ENCODE data around the gene GFI1.

Gene GFI1

DNA sequence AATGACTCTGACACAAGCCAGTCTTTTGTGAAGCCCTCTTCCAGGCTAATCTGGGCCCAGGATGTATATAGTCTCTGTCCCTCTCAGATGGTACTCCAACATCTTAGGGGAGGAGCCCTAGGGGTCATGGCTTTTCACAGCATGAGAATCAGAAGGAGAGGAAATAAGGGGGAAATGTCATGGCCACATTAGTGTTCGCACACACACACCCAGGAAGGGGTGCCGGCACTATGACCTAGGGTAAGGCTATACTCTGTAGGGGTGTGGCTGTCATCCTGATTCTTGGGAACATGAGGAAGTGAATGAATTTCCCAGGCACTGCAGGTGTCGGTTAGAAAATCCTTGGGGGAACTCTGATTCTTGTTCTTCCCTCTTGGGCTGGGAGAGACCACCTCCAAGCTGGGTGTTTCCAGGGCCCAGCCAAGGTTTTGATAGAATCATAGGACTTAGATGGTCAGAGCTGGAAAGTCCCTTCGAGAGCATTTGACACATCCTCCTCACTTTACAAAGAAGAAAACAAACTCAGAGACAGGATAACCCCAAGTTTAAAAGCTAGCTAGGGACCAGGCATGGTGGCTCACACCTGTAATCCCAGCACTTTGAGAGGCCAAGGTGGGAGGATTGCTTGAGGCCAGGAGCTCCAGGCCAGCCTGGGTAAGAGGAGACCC is 22.0 kb downstream of the GFI1 start:
- H3K27me3 Mint-ChIP-seq (ENCODE audit: low read depth), result no peaks in the 10 kb centered on the region
- peaks cover 3% of the 10 kb centered on the region for H3K9me3 Mint-ChIP-seq
- peaks cover 22% of the 10 kb centered on the region for H3K36me3 Mint-ChIP-seq (ENCODE audit: low read depth)
- H3K4me1 Mint-ChIP-seq (ENCODE audit: low read depth), result peaks cover 66% of the 10 kb centered on the region
- peak overlapping the region; percentile 57 for H3K4me3 Mint-ChIP-seq
- peak overlapping the region; percentile 92 for H3K27ac Mint-ChIP-seq

DNA sequence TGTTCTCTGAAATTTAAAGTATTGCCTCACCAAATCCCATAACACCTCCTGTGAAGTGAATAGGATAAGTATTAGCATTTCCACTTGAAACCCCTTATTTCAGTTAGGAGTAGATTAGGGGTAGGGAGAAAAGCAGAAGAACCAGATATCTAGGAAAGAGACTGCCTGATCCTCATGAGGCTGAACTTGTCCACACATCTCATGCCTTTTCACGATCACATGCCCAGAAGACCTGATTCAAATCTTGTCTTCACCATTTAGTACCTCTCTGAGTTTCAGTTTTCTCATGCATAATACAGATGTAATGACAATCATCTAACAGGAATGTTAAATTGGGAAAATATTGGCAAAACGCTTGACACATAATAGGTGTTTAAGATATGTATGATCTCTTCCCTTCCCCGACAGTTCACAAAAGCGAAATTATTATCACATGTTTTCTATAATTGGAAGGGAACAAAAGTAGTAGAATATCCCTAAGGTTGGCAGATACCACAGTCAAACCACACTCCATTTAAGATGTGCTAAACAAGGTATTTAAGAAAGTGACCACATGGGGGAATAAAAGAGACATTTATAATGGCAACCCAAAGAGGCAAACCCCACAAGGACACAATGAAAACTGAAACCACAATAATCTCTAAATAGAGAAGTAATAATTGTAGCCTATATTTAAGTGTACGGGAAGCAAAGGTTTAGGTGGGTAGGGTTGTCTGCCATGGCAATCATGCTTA is 25.2 kb downstream of the GFI1 start:
- no peak overlapping the region for H3K4me3 Mint-ChIP-seq
- H3K9me3 Mint-ChIP-seq, result peaks cover 3% of the 10 kb centered on the region
- H3K36me3 Mint-ChIP-seq (ENCODE audit: low read depth), result peaks cover 15% of the 10 kb centered on the region
- no peaks in the 10 kb centered on the region for H3K27me3 Mint-ChIP-seq (ENCODE audit: low read depth)
- H3K27ac Mint-ChIP-seq, result no peak overlapping the region
- peaks cover 54% of the 10 kb centered on the region for H3K4me1 Mint-ChIP-seq (ENCODE audit: low read depth)

DNA sequence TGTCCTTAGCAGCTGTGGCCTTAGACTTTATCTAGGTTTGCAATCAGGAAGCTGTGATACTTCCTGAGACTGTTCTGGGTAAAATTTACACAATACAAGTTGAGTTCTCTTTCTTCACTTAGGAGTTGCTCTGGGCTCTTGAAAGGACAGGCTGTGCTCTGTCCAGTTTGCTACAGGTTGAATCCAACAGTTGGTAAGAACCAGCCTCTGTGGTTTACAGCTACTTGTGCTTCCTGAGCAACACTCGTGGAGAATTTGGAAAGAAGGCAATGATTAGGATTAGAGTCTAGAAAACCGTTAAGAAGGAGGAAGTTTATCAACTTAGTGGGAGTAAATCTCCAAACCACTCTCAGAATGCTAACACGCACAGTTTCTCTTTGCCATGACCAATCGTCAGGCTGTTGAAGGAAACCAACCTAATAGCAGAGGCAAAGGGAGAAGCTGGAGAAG is 26.8 kb downstream of the GFI1 start:
- H3K4me3 Mint-ChIP-seq, result peak overlapping the region; percentile 66
- H3K27ac Mint-ChIP-seq, result peak overlapping the region; percentile 83
- H3K9me3 Mint-ChIP-seq, result peaks cover under 1% of the 10 kb centered on the region
- no peaks in the 10 kb centered on the region for H3K27me3 Mint-ChIP-seq (ENCODE audit: low read depth)
- H3K36me3 Mint-ChIP-seq (ENCODE audit: low read depth), result peaks cover 6% of the 10 kb centered on the region
- peaks cover 43% of the 10 kb centered on the region for H3K4me1 Mint-ChIP-seq (ENCODE audit: low read depth)

DNA sequence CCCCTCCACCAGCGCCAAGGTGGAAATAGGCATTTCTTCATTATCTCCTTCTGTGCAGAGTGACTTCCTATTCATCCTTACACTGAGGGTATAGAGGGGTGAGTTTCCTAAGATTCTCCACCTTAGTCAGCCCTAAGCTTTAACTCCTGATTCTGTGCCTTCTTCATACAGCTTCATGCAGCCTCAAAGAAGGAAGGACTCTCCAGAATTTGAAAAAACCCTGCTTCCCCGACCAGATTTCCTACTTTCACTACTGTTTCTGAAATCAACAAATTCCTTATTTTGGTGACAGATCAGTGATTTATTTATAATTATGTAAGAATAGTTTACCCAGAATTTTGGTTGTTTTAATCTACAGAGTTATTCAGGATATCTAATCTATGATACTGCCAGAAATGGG is 28.6 kb downstream of the GFI1 start:
- Mint-ChIP-seq H3K27ac (no peak overlapping the region), H3K4me3 (no peak overlapping the region), H3K9me3 (no peaks in the 10 kb centered on the region), H3K36me3 (ENCODE audit: low read depth) (no peaks in the 10 kb centered on the region), H3K27me3 (ENCODE audit: low read depth) (no peaks in the 10 kb centered on the region), H3K4me1 (ENCODE audit: low read depth) (peaks cover 28% of the 10 kb centered on the region)

DNA sequence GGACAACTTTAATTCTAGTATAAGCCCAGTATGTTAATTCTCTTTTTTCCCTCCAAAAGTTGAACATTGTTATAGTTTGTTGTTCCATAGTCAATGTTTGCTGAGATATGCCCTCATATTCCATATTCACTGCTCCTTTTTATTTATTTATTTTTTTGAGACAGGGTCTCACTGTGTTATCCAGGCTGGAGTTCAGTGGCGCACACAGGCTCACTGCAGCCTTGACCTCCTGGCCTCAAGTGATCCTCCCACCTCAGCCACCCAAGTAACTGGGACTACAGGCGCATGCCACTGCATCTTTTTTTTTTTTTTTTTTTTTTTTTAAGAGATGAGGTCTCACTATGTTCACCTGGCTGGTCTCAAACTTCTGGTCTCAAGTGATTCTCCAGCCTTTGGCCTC is 38.7 kb downstream of the GFI1 start:
- H3K27me3 Mint-ChIP-seq (ENCODE audit: low read depth), result peaks cover 12% of the 10 kb centered on the region
- H3K9me3 Mint-ChIP-seq, result no peaks in the 10 kb centered on the region
- no peaks in the 10 kb centered on the region for H3K36me3 Mint-ChIP-seq (ENCODE audit: low read depth)
- peaks cover 19% of the 10 kb centered on the region for H3K4me1 Mint-ChIP-seq (ENCODE audit: low read depth)
- H3K4me3 Mint-ChIP-seq, result no peak overlapping the region
- no peak overlapping the region for H3K27ac Mint-ChIP-seq

DNA sequence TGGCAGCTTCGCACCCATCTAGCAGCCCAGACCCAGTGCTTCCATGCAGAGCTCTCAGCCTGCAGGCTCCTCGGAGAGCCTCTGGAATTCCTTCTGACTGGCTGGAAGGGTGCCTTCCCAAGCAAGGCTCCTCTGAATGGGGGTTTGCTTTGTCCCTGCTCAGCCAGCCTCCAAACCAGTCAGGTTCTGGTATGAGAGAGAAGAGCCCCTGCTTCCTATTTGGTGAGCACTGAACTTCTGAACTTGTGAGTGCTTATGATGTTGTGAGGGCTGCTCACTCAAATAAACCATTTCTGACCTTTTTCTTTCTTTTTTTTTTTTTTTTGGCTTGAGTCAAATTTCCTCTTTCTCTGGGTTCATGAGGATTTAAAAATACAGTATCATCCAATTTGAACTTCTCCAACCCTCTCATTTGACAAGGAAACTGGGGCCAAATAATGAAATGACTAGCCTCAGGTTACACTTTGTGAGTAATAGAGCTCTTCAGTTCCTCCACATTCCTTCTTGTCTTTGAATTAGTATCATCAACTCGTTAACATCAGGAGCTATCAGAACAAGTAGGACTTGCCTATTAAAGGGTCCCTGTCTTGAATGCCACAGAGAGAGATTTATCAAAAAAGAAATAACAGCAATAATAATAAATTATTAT is 39.6 kb downstream of the GFI1 start:
- peaks cover 12% of the 10 kb centered on the region for H3K27me3 Mint-ChIP-seq (ENCODE audit: low read depth)
- H3K9me3 Mint-ChIP-seq, result no peaks in the 10 kb centered on the region
- peaks cover 19% of the 10 kb centered on the region for H3K4me1 Mint-ChIP-seq (ENCODE audit: low read depth)

DNA sequence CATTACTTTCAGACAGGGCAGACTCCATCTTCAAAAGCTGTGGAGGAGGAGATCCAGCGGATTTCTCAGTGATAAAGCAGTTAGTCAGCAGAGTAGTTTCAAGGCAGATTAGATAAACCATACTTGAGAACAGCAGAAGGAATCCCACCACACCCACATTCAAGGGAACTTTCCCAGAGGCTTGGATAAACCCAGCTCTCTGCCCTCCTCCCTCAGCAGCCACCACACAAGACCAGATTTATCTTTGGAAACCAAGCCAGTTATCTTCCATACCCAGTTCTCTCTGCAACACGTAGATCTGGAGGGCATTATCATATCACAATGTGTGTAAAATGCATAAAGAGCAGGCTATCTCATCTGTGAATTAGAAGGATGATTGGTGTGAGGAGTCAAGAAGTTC is 40.2 kb downstream of the GFI1 start:
- Mint-ChIP-seq H3K9me3 (no peaks in the 10 kb centered on the region), H3K4me3 (no peak overlapping the region), H3K36me3 (ENCODE audit: low read depth) (no peaks in the 10 kb centered on the region), H3K4me1 (ENCODE audit: low read depth) (peaks cover 19% of the 10 kb centered on the region), H3K27ac (no peak overlapping the region), H3K27me3 (ENCODE audit: low read depth) (peaks cover 12% of the 10 kb centered on the region)

More for the DNA sequence above, 39.6 kb downstream of the GFI1 start:
- Mint-ChIP-seq H3K27ac (no peak overlapping the region), H3K36me3 (ENCODE audit: low read depth) (no peaks in the 10 kb centered on the region), H3K4me3 (no peak overlapping the region)

DNA sequence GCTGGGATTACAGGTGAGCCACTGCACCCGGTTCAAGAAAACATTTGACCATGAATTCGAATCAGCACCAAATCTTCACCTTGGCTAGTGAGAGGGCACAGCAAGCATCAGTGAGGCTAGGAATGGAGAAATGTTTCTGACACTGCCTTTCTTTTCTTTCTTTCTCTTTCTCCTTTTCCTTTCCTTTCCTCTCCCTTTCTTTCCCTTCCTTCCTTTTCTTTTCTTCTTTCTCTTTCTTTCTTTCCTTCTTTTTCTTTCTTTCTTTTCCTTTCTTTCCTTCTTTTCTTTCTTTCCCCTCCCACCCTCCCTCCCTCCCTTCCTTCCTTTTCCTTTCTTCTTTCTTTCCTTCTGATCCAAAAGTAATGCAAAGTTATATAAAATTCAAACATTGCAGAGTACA is 40.9 kb downstream of the GFI1 start:
- Mint-ChIP-seq H3K36me3 (ENCODE audit: low read depth) (no peaks in the 10 kb centered on the region), H3K9me3 (no peaks in the 10 kb centered on the region), H3K27me3 (ENCODE audit: low read depth) (peaks cover 12% of the 10 kb centered on the region), H3K27ac (no peak overlapping the region), H3K4me3 (no peak overlapping the region), H3K4me1 (ENCODE audit: low read depth) (peaks cover 19% of the 10 kb centered on the region)

DNA sequence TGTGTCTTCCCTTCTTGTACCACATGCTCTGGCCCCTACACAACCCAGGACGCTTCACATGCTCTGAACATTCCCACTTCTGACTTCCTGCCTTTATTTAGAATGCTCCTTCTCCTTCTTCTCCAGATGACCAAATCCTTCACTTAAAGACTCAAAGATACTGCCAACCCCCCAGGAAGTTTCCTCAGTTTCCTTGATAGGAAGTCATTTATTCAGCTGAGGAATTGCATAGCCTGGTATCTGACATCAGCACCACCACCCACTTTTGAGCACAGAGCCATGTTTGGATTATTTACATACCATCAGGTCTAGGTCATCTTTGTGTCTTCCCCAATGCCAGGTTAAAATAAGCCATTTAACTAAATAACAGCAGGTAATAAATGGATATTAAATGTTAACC is 42.4 kb downstream of the GFI1 start:
- no peak overlapping the region for H3K27ac Mint-ChIP-seq
- no peak overlapping the region for H3K4me3 Mint-ChIP-seq
- no peaks in the 10 kb centered on the region for H3K9me3 Mint-ChIP-seq
- peaks cover 20% of the 10 kb centered on the region for H3K4me1 Mint-ChIP-seq (ENCODE audit: low read depth)
- peaks cover 12% of the 10 kb centered on the region for H3K27me3 Mint-ChIP-seq (ENCODE audit: low read depth)
- H3K36me3 Mint-ChIP-seq (ENCODE audit: low read depth), result no peaks in the 10 kb centered on the region

DNA sequence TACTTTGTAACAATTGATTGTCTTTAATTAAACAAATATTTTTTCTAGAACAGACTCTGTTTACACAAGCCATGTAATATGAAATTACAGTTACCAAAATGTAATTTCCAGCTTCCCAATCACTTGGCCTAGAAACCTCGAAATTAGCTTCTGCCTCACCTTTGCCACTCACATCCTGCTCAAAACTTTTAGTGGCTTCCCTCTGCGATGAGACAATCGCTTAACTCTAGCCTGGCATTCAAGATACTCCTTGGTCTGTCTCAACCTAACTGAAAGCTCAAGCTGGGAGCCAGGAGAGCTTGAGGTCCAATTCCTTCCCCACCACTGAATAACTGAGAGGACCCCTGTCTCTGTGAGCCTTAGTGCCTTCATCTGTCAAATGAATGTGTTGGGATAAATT is 42.8 kb downstream of the GFI1 start:
- no peak overlapping the region for H3K4me3 Mint-ChIP-seq
- H3K36me3 Mint-ChIP-seq (ENCODE audit: low read depth), result no peaks in the 10 kb centered on the region
- peaks cover 8% of the 10 kb centered on the region for H3K27me3 Mint-ChIP-seq (ENCODE audit: low read depth)
- H3K4me1 Mint-ChIP-seq (ENCODE audit: low read depth), result peaks cover 21% of the 10 kb centered on the region
- H3K27ac Mint-ChIP-seq, result no peak overlapping the region
- no peaks in the 10 kb centered on the region for H3K9me3 Mint-ChIP-seq

DNA sequence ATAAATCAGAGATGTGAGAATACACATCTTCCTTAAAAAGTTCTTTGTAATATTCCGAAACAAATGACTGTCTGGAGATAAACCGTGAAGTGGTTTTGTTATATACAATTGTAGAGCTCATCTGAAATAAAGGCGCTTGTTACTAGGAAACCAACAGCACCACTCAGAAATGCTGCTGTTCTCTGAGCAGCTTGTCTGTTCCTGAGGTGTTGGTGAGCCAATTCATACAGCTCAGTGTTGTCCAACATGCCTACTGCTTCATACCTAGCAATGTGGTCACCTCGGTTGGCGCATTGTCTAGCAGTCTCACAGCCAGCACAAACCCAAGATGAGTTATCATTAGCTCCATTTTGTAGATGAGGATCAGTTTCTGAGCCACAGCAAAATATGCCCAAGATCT is 44.4 kb downstream of the GFI1 start:
- Mint-ChIP-seq H3K27me3 (ENCODE audit: low read depth) (peaks cover 7% of the 10 kb centered on the region), H3K36me3 (ENCODE audit: low read depth) (no peaks in the 10 kb centered on the region), H3K4me1 (ENCODE audit: low read depth) (peaks cover 25% of the 10 kb centered on the region), H3K4me3 (no peak overlapping the region), H3K9me3 (no peaks in the 10 kb centered on the region), H3K27ac (no peak overlapping the region)

DNA sequence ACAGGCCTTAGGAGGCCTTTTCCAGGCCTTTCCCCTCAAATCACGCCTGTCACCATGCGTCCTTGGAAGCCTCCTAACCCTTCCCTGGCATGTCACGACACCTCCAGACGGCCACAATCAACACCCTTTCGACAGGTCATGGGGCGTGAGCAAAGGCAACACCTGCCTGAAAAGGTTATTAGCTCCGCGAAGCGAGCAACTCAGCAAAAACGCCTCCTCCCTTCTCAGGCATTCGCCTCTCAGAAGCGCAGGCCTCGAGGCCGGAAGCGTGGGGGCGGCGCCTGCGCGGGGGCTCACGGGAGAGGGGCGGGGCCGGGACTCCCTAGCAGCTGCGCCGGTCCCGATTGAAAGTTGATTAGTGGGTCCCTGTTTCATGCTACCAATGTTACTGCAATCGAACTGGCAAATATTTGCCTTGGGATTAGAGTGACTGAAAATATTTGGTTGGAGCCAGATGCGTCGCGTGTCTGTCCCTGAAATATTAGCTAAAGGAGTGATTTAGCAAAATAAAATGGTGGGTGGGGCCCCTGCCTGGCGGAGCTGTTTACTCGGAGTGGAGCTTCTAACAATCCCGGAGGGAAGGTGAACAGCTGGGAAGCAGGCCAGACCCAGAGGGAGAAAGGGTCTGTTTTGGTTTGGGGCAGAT is 44.9 kb downstream of the GFI1 start:
- Mint-ChIP-seq H3K4me3 (no peak overlapping the region), H3K4me1 (ENCODE audit: low read depth) (peaks cover 23% of the 10 kb centered on the region), H3K9me3 (no peaks in the 10 kb centered on the region), H3K27me3 (ENCODE audit: low read depth) (peaks cover 7% of the 10 kb centered on the region), H3K36me3 (ENCODE audit: low read depth) (no peaks in the 10 kb centered on the region), H3K27ac (no peak overlapping the region)

DNA sequence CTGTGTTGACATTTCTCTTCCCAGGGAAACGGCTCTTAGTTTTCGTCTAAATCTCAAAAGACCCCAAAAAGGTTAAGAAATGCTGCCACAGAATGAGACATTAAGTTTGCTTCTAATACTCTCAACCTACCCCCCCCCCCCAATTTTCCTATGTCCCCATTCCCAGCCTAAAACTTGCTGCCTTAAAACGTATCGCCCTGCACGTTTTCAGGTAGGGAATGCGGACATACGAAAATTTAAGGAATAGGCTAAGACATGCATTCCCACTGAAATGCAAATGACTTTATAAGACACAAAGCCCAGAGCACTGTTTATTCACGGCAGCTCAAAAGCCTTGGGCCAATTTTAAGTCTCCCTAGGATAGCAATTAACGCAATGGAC is 45.4 kb downstream of the GFI1 start:
- H3K27me3 Mint-ChIP-seq (ENCODE audit: low read depth), result peaks cover 3% of the 10 kb centered on the region
- H3K36me3 Mint-ChIP-seq (ENCODE audit: low read depth), result no peaks in the 10 kb centered on the region
- H3K9me3 Mint-ChIP-seq, result no peaks in the 10 kb centered on the region
- H3K4me1 Mint-ChIP-seq (ENCODE audit: low read depth), result peaks cover 20% of the 10 kb centered on the region
- H3K27ac Mint-ChIP-seq, result no peak overlapping the region
- H3K4me3 Mint-ChIP-seq, result no peak overlapping the region

DNA sequence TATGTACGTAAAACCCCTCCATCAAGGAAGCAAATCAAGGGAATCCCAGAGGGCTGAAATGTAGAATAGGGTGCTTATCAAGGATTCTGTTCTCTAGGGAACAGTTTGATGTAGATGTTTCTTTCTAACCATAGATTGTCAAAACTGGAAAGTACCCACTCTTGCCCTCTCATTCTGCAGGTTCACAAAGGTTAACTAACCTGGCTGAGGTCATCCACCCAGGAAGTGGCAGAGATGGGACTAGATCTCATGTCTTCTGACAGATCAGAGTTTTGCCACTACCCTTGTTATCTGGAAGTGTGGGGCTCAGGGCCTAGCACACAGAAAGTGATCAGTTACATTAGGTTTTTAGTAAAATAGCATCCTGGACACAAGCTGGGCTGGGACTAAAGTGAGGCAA is 47.4 kb downstream of the GFI1 start:
- peaks cover 4% of the 10 kb centered on the region for H3K9me3 Mint-ChIP-seq
- peak overlapping the region; percentile 68 for H3K27ac Mint-ChIP-seq
- H3K27me3 Mint-ChIP-seq (ENCODE audit: low read depth), result no peaks in the 10 kb centered on the region
- H3K4me3 Mint-ChIP-seq, result no peak overlapping the region
- peaks cover 1% of the 10 kb centered on the region for H3K36me3 Mint-ChIP-seq (ENCODE audit: low read depth)
- H3K4me1 Mint-ChIP-seq (ENCODE audit: low read depth), result peaks cover 16% of the 10 kb centered on the region

Data from T-helper 1 cell treated with Interleukin-12 subunit alpha and Interleukin-12 subunit beta and Interleukin-4 antibody, amounts not matched to agents 30 μg/mL and 1 μg/mL, for 36 hours (primary cell).